Right renal pelvis (tissue), 4 donors: ENCODE data around the gene MRPS15. TPM values are rescaled to one million over a fixed set of nuclear protein-coding genes. Genes with fewer than 3 reads are reported as not detected.

Source experiments
- DNase-seq, 4 donors: peaks; one replicate each; pipeline ENCODE4 v3.0.0-alpha.2; 2013; ENCODE audit warnings: low read depth in 4 of 4, low spot score in 3 of 4, missing footprints in 1 of 4
- polyA plus RNA-seq, 4 donors: library from polyadenylated mRNA; unstranded; fragments of 120-200 nt; gene quantifications; one replicate each; pipeline ENCODE4 v1.2.1, GENCODE V29; 2013; ENCODE audit not compliant: insufficient read length in 4 of 4

The MRPS15 gene
- polyA plus RNA-seq, 4 donors = 71.1 to 73.4 (median 72.1) TPM

DNA sequence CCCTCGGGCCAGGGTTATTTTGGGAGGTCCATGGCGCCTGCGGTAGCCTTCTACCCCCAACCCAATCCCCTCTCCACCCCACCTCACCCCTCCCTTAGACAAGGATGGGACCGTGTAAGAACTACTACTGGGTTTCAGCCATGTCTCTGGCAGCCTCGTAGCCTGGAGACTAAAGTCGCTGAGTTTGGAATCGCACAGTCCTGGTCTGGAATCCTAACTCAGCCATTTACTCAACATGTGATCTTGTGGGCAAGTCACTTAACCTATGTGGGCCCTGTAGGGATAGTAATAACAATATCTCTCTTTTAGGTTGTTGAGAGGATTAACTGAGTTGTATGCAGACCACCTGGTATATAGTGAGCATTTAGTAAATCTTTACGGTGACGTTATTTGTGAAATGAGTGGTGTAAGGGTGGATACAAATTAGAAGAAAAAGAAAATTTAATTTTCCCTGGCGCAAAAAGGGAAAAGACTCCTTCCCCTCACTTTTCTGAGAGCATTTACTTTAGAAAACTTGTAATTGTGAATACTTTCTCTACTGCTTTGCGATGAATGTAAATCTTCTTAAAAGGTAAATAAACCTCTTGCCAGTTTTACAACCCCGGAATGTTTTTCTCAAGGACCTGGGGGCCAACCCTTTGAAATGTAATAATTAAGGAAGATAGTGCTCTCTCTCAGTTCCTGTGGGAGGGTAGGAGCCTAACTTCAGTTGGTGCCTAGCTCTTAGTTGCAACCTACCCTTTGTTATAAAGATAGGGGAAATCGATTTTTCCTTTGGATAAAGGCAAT is 615 bp upstream of the MRPS15 start:
- no peak for DNase-seq

DNA sequence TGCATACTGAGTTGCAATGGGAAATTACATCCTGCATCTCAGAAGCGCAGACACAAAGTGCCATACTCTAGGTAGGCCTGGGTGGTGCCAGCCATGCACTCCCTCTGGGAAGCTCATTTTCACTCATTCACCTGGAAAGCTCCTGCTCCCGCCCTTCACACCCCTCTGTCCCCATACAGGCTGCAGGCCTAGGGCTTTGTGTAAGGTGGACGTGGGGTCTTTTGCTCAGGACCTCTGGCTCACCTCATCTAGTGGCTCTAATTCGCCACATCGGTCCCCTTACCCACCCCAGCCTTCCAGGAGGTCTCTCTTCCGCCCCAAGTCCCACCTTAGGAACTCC is 751 bp downstream of the MRPS15 start:
- DNase-seq = no peak

DNA sequence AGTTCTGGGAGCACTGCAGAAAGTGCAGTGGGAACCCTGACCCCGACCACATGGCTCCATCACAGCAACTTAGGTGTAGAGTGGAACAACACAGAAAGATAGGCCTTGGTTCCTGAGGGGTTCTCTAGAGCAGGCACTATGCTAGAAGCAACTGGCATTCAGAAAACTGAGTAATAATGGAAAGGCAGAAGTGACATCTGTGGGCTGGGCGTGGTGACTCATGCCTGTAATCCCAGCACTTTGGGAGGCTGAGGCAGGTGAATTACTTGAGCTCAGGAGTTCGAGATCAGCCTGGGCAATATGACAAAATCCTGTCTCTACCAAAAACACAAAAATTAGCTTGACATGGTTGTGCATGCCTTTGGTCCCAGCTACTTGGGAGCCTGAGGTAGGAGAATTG is 5.3 kb downstream of the MRPS15 start:
- DNase-seq = no peak

DNA sequence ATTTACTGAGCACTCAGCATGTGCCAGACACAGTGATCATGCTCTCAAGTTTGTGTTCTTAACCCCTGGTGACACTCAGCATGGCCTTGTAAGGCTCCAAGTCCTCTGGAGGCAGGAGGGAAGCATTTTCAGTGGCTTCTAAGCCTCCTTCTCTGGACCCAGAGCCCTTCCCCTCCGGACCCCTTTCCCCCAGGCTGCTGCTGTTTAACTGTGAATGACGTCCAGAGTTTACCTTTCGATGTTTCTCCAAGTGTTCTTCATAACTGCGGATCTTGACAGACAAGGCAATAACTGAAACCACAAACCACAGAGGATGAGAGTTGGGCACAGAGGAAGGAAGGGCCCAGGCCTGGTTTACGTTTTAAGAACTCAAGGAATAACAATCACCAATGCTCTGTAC is 6.5 kb downstream of the MRPS15 start:
- no peak for DNase-seq

DNA sequence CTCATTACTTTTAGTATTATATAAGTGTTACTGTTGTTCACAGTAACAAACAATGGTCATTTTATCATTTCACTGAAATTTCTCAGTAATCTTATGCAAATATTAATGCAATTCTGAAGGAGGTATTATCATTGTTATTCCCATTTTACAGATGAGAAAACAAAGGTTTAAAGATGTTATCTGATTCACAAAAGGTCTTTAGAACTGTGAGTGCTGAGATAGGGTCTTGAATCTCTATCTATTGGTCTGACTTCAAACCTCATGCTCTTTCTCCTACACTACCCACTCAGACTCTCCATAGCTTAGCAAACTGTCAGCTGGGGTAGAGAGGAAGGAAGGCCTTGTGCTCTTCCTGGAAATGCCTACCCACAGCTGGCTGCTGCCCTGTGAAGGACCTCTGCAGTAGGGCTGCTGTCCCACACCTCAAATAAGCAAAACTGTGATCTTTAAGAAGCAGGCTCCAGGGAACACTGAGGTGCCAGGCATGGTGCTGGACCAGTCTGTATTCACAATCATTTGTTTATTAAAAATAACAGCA is 7.7 kb downstream of the MRPS15 start:
- no peak for DNase-seq

DNA sequence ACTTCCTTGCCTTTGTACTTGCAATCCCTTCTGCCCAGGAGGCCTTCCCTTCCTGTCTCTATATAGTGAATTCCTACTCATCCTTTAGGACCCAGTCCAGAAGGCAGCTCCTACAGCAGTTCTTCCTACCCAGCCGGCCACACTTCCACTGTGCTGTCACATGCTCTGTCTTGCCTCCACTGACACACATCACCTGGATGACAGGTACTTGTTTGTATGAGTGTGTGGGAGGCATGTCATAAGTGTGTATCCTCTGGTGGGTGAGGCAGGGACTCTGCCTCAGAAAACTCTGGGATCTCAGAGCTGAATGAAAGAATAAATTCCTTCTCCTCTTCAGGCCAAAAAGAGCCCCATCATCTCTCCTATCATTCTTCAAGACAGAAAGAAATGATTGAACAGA is 8.8 kb downstream of the MRPS15 start:
- DNase-seq = no peak

DNA sequence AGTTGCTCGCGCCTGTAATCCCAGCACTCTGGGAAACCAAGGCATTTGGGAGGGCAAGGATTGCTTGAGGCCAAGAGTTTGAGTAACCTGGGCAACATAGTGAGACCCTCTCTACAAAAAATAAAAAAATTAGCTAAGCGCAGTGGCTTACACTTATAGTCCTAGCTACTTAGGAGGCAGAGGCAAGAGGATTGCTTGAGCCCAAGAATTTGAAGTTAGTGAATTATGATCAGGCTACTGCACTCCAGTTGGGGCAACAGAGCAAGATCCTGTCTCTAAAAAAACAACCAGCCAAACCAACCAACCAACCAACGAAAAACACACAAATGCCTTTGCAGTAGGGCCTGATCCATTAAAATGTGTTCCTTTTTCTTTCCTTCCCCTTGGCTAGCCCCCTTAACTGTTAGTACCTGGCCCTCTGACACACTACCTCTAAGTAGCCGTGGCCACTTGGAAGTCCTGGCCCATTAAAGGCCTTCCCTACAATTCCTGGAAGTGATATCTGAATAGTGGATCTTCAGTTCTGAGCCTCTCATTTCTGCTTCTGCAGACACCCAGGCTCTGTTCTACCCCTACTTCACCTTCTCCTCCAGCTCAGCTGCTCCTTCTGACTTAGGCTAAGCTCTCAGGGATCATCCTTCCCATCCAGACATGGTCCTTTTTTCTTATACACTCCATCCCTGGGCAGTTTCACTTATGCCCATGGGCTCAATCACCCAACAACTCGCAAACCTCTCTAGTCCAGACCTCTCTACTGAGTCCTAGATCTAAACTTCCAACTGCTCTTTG is 10.4 kb downstream of the MRPS15 start:
- DNase-seq = no peak

DNA sequence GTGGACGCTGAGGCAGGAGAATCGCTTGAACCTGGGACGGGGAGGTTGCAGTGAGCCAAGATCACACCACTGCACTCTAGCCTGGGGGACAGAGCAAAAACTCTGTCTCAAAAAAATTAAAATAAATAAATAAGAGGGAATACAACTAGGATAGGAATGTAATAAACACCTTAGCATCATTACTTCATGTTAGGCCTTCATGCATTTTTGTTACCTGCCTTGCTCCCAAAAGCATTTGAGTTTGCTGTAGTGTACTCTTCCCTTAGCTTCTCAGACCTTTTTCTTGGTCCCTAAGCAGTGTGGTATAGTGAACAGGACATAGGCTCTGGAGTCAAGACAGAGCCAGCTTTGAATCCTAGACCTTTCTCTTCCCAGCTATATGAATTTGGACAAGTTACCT is 11.1 kb downstream of the MRPS15 start:
- no peak for DNase-seq

DNA sequence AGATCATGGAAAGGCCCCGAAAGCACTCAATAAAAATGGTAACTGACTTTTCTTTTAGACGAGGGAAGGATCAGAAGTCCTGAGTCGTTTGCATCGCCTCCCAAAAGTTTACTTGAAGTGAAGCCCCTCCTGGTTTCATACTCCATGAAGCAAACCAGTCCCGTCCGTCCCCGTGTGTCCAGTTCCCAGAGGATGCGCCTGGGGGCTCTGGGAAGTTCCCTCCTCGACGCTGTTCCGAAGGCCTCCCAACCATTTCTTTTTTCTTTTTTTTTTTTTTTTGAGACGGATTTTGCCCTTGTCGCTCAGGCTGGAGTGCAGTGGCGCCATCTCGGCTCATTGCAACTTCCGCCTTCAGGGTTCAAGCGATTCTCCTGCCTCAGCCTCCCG is 13.3 kb downstream of the MRPS15 start:
- DNase-seq = no peak

DNA sequence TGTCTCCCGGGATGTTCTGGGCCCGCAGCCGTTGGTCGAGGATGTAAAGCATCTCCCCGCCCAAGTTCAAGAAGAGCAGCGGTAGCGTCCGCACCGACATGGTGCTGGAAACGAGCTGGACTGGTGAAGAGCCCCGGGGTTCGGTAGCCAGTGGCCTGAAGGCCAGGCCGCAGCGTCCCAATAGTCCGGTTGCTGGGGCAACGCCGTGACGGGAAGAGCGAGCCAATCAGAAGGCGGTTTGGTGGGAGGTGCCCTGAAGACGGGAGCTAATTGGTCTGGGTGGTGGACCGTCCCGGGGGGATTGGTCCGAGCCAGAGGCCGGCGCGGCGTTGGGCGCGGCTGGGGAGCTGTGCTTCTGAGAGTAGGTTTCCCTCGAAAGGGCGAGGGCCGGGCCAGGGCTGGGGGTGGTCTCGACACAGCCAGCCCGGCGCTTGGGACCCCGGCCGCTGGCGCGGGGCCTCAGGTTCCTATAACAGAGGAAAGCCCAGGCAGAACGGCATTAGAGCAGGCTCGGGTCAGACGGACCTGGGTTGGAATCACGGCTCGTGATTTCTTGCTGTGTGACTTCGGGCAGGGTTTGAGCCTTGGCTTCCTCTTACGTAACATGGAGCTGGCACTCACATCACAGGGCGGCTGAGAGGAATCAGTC is 13.8 kb downstream of the MRPS15 start, which contains the start of gene OSCP1:
Gene OSCP1, minus strand, starts transcription at position 182 of the 649 bp plus-strand sequence. Its CDS starts 82 bp downstream, at position 100.
- DNase-seq = peak; percentile 93 to 98 (median 96)

DNA sequence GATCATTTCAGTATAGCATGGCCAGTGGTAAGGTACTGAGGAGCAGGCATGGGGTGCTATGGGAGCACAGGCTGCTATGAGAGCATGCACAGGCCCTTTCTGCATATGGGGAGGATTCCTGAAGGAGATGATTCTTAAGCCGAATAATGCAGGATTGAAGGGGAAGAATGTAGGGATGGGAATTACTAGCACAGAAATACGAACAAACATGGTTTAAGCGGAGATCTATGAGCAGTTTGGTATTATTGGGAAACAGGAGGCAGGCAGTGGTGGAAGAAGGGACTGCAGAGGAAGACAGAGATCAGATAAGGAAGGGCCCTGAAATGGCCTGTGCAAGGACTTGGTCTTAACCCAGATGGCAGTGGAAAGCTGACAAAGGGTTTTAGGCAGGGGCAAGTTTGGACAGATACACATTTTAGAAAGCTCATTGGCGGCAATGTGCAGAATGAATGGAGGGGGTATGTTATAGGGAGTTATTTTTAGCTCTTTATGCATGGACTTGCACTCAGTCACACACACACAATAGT is 15.6 kb downstream of the MRPS15 start:
- DNase-seq = no peak

DNA sequence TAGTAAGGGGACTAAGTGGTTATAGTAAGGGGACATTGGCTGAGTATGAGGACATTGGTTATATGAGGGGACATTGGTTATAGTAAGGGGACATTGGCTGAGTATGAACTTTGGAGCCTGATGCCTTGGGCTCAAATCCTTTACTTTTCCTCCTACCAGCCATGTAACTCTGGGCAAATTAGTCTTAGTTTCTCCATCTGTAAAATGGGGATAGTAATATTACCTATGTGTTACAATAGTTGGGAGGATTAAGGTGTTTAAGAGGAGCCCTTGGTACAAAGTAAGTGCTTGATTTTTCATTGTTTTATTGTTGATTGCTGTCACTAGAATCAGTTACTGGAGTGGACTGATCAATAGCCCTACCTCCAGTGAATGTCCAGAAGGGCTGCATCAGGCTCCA is 16.7 kb downstream of the MRPS15 start:
- no peak for DNase-seq

DNA sequence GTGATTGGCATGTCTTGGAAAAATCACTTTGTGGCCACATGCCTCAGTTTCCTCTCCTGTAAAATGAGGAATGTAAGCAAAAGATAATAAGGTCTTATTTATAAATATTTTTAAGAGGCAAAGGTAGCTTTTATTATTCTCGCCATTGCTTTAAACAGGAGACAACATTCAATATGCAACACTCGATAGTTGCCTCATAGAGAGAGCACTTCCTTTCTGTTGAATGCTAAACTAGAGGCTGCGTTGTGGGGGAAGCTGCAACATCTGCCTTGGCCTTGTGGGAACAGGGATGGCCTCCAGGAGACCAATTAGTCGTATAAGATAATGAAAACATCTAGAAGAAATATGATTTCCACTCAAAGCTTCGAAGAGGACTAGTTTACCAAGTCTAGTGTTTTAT is 17.4 kb downstream of the MRPS15 start:
- DNase-seq = no peak

DNA sequence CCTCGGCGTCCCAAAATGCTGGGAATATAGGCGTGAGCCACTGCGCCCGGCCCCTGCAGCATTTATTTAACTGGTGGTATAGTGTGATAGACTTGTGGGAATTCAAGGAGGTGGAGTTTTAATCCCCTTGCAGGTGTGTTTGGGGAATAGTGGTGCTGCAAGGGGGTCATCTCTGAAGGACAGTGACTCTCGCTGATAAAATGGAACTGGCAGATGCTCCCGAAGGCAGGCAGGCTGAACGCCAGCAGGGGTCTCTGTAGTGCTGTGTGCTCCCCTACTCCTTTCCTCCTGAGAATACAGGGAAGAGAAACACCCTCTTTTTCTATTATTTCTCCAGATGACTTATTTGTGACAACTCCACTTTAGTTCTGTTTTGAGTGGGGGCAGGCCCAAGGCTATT is 17.9 kb downstream of the MRPS15 start:
- no peak for DNase-seq

DNA sequence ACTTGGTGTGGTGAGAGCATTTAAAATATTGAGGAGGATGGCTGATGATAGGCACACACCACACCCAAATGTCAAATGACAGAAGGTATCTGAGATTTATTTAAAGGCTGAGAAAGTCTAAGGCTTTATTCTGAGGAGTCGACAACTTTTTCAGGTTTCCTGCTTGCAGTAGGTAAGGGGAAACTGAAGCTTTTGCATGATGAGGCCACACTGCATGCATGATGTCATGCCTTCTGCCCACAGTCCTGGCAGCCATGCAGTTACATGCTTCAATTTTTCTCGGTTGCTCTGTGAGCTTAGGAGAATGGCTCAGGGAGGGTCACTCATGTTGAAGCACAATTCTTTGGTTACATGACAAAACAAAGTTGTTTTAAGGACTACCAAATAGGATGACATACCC is 20.9 kb downstream of the MRPS15 start:
- no peak for DNase-seq

DNA sequence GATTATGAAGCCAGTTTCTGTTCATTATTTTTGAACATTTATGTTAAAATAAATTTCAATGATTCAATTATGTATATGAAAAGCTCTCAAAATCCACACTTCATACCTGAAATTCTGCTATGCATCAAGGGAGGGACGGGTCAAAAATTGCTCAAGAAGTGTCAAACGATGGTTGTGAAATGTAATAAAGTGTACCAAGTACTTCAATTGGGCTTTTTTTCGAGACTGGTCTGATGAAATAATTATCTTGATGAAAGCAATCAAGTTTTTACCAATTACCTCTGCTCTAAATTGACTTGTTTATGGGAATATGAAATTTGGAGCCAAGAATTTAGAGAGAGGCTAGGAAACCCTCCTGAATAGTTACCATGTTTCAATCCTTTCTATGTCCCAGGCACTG is 21.8 kb downstream of the MRPS15 start:
- no peak for DNase-seq

DNA sequence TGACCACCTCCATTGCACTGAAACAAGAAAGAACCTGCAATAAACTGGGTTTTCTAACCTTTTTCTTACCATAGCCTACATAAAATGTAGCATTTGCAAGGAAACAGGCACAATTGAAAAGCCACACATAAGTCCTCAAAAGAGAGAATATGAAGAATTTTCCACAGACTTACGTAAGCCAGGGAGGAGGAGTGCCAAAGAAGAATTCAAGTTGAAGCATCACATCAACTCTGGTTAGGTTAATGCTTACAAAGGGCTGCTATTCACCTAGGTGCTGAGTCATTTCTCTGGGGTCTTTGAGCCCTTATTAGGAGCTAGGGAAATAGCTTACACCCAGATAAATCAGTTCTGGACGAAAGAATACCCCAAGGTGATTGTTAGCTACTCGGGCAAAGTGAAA is 23.5 kb downstream of the MRPS15 start:
- DNase-seq = no peak

DNA sequence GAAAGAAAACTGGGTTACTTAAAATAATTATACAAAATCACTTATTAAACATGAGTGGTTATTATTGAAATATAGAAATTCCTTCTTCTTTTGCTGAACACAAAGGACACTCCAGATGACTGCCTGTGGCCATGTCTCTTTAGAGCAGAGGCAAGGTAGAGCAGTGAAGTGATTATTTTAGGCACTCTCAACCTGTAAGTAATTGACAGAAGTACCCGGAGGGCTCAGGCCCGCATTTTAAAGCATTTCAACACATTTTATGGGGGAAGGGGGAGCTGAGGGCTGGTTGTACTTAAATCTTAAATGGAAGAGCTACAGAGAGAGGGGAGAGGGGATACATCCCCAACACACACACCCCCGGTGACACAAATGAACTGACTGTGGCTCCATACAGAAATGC is 24.1 kb downstream of the MRPS15 start:
- no peak for DNase-seq

DNA sequence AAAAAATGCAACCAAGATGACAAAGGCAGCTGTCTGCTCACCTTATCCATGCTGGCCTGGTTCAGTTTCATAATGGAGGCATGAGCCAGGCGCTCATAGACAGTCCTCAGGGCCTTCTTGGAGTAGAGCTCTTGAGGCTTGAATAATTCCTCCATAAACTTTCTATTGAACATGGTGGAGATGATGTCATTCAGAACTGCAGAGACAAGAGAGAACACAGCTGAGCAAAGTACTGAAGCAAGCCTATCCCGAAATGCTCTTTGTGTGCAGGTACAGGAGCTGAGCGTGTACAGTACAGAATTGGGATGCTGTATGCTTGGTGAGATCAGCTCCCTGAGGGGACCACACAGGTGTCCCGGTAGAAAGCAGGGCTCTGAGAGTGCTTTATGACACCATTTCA is 25.5 kb downstream of the MRPS15 start:
- no peak for DNase-seq

DNA sequence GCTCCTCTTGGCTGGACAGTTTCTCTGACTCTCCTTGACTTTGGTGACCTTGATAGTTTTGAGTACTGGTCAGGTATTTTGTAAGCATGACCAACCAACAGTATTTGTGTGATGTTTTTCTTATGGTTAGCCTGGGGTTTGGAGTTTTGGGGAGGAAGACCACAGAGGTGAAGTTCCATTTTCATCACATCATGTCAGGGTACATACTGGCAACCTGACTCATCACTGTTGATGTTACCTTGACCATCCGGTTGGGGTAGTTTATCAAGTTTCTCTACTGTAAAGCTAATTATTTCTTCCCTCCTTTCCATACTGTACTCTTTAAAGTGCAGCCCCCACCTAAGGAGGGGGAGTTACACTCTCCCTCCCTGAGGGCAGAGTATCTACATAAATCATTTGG is 27.4 kb downstream of the MRPS15 start:
- DNase-seq = no peak

DNA sequence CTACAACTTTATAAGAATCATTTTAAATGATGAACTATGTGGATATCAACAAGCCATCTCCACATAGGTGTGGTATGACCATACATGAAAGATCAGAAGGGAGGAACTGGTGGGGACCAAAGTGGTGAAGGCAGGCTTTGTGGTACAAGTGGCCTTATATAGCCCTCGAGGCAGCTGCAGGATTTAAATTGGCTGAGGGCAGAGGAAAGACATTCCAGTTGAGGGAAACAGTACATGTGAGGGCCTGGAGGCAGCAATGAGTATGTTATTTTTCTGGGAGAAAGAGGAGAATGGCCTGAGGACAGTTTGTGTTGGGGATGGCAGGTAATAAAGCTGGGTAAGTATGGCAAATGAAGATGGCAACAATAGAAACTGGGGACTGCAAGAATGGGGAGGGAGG is 31.1 kb downstream of the MRPS15 start:
- DNase-seq = no peak
